Measurements from ENCODE around the gene FKBP2. TPM values are rescaled to one million over a fixed set of nuclear protein-coding genes. Genes with fewer than 3 reads are reported as not detected.

Gene FKBP2
- total and polyA plus RNA-seq, 4 experiments from 2014 or later = 41.4 to 107 (median 76.3) TPM

DNA sequence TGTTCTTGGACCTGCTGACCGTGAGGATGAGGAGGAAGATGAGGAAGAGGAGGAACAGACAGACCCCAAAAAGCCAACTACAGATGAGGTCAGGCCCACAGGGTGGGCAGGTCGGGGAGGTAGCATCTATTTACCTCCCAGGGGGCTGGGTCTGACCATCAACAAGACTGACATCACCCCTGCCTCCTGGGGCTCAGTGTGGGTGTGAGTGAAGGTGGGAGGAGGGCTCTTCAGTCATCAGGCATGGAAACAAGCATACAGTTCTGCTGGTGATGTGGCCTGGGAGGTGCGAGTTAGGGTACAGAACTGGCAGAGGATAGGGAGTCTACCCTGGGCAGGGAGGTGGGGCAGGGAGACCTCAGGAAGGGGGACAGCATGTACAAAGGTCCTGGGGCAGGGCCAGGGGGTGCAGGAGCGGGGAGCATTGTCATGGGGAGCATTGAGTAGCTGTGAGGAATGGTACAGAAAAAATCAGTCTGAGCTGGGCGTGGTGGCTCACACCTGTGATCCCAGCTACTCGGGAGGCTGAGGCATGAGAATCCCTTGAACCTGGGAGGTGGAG, 19.3 kb downstream of the FKBP2 start:
- peaks cover 8% of the 10 kb centered on the region for H3K36me3 ChIP-seq (ENCODE audit: insufficient read depth, low read length)
- ChIA-PET POLR2A (ENCODE audit: partially characterized antibody) (interaction anchor here (1.0 to 1.6 kb wide), 2 partner anchors 10 to 53 kb away, joined by 3 to 7 read pairs; partner anchors contain the start of gene FERMT3), CTCF (ENCODE audit: partially characterized antibody) (interaction anchor here (0.8 to 1.9 kb wide), 2 partner anchors 9 to 11 kb away, joined by 3 to 5 read pairs; partner anchors contain the start of gene PLCB3)
- peak overlapping the region in 2 of 7 donors; percentile 12 to 37 for H3K27ac Mint-ChIP-seq
- H3K4me1 ChIP-seq (ENCODE audit: insufficient read depth, low read length) = no peaks in the 10 kb centered on the region
- H3K4me3 ChIP-seq (ENCODE audit: low read length in 2 of 2) = no peak overlapping the region
- intact Hi-C loops (cut with micrococcal nuclease) = no loop called here
- H3K4me3 Mint-ChIP-seq = no peak overlapping the region
- no peak for DNase-seq
- no peaks in the 10 kb centered on the region for H3K9me3 Mint-ChIP-seq
- H3K27ac ChIP-seq (ENCODE audit: low read depth, low read length) = no peak overlapping the region
- H3K27me3 ChIP-seq (ENCODE audit: insufficient read depth, low read length) = no peaks in the 10 kb centered on the region
- peaks cover 10 to 13% of the 10 kb centered on the region in 2 donors for H3K36me3 Mint-ChIP-seq
- H3K27me3 Mint-ChIP-seq = no peaks in the 10 kb centered on the region
- peaks cover 1 to 8% (median 5%) of the 10 kb centered on the region in 4 donors for H3K4me1 Mint-ChIP-seq
- no peaks in the 10 kb centered on the region for H3K9me3 ChIP-seq (ENCODE audit: control insufficient read depth in 1 of 2, low read length in 2 of 2)

DNA sequence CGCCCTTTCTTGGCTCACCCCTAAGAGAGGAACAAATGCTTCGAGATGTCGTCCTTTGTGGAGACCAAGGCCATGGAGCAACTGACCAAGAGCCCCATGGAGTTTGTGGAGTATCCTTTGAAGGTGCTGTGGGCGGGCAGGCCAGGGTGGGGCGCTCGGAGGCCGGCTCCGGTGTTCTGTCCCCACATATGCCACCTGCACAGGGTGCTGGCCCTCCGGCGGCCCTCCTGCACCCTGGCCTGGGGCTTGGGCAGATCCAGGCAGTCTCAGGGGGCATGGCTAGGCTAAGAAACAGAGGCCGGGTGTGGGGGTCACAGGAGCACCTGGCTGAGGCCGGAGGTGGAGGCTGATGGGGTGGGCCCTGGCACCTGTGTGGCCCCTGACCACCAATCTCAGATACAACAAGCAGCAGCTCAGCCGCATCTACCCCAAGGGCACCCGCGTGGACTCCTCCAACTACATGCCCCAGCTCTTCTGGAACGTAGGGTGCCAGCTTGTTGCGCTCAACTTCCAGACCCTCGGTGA, 20.7 kb downstream of the FKBP2 start:
- H3K4me3 ChIP-seq (ENCODE audit: low read length in 2 of 2) = no peak overlapping the region
- peaks cover 1 to 8% (median 5%) of the 10 kb centered on the region in 4 donors for H3K4me1 Mint-ChIP-seq
- no peaks in the 10 kb centered on the region for H3K27me3 Mint-ChIP-seq
- no peaks in the 10 kb centered on the region for H3K27me3 ChIP-seq (ENCODE audit: insufficient read depth, low read length)
- peaks cover 10 to 12% of the 10 kb centered on the region in 2 donors for H3K36me3 Mint-ChIP-seq
- H3K4me1 ChIP-seq (ENCODE audit: insufficient read depth, low read length) = no peaks in the 10 kb centered on the region
- H3K27ac ChIP-seq (ENCODE audit: low read depth, low read length) = no peak overlapping the region
- peaks cover 5% of the 10 kb centered on the region for H3K36me3 ChIP-seq (ENCODE audit: insufficient read depth, low read length)
- no peak for DNase-seq
- POLR2A ChIA-PET (ENCODE audit: partially characterized antibody) = interaction anchor here (1.6 kb wide), 1 partner anchor 8 kb away, joined by 7 read pairs; no protein-coding TSS in a partner anchor
- no peaks in the 10 kb centered on the region for H3K9me3 ChIP-seq (ENCODE audit: control insufficient read depth in 1 of 2, low read length in 2 of 2)
- H3K9me3 Mint-ChIP-seq = no peaks in the 10 kb centered on the region
- H3K27ac Mint-ChIP-seq = no peak overlapping the region
- CTCF ChIA-PET (ENCODE audit: partially characterized antibody) = interaction anchor here (1.6 to 1.9 kb wide), 2 partner anchors 10 to 43 kb away, joined by 4 to 5 read pairs; partner anchors contain the start of gene PLCB3
- no peak overlapping the region for H3K4me3 Mint-ChIP-seq
- intact Hi-C loops (cut with micrococcal nuclease) = no loop called here

DNA sequence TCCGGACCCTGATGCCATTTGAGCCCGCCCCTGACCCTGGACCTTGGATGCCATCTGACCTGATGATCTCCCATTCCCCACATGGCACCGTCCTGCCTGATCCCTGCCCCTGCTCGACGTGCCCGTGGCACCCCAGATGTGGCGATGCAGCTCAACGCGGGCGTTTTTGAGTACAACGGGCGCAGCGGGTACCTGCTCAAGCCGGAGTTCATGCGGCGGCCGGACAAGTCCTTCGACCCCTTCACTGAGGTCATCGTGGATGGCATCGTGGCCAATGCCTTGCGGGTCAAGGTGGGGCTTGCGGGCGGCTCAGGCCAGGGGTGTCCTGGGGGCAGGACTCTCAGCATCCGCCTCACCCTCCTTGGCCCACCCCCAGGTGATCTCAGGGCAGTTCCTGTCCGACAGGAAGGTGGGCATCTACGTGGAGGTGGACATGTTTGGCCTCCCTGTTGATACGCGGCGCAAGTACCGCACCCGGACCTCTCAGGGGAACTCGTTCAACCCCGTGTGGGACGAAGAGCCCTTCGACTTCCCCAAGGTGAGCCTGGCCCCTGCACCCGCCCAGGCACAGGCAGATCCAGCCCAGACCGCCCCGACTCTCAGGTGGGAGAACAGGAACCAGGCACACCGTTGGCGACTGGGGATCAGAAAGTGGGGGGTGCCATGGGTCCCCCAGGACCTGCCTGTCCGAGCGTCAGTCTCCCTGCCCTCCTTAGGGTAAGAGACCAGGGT, 21.5 kb downstream of the FKBP2 start:
- peaks cover 10% of the 10 kb centered on the region in 2 donors for H3K36me3 Mint-ChIP-seq
- H3K27ac ChIP-seq (ENCODE audit: low read depth, low read length) = no peak overlapping the region
- H3K4me1 ChIP-seq (ENCODE audit: insufficient read depth, low read length) = no peaks in the 10 kb centered on the region
- no peak overlapping the region for H3K4me3 Mint-ChIP-seq
- H3K27me3 ChIP-seq (ENCODE audit: insufficient read depth, low read length) = no peaks in the 10 kb centered on the region
- peaks cover 5% of the 10 kb centered on the region for H3K36me3 ChIP-seq (ENCODE audit: insufficient read depth, low read length)
- H3K9me3 Mint-ChIP-seq = no peaks in the 10 kb centered on the region
- H3K4me1 Mint-ChIP-seq = peaks cover 1 to 8% (median 5%) of the 10 kb centered on the region in 4 donors
- no peak overlapping the region for H3K27ac Mint-ChIP-seq
- POLR2A ChIA-PET (ENCODE audit: partially characterized antibody) = no interaction called here
- H3K4me3 ChIP-seq (ENCODE audit: low read length in 2 of 2) = no peak overlapping the region
- CTCF ChIA-PET (ENCODE audit: partially characterized antibody) = interaction anchor here (0.8 to 3.6 kb wide), 5 partner anchors 8 to 42 kb away, joined by 3 to 16 read pairs (median 4); partner anchors contain the start of gene PLCB3
- DNase-seq = no peak
- H3K27me3 Mint-ChIP-seq = no peaks in the 10 kb centered on the region
- H3K9me3 ChIP-seq (ENCODE audit: control insufficient read depth in 1 of 2, low read length in 2 of 2) = no peaks in the 10 kb centered on the region
- intact Hi-C loops (cut with micrococcal nuclease) = no loop called here

DNA sequence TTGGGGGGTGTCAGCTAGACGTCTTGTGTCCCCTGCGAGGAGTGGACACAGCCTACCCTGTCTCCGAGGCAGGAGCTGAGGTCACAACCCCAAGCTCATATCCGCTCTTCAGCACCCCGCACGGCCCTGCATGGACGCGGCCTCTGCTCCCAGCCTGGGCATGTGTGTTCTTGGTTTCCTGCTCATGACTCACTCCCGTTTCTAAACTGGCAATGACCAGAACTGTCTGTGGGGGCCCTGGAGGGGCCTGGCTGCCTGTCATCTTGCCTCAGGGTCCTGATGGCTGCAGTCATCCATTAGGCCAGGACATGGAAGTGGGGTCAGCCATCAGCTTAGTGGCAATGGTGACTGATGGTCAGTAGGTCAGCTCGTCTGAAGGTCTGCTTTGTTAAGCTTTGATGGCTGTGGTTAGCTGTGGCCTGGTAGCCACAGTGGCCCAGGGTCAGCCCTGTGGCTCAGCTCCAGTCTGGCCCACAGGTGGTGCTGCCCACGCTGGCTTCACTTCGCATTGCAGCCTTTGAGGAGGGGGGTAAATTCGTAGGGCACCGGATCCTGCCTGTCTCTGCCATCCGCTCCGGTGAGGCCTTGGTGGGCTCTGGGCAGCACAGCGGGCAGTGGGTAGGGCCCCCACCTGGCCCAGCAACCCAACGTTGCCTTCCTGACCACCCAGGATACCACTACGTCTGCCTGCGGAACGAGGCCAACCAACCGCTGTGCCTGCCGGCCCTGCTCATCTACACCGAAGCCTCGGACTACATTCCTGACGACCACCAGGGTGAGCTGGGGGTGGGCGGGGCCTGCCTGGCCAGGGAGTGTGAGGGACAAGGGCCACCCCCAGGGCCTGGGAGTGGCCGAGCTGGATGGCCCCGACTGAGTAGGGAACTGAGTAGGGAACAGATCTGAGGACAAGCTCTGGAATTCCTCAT, 22.4 kb downstream of the FKBP2 start:
- ChIA-PET POLR2A (ENCODE audit: partially characterized antibody) (interaction anchor here (1.9 kb wide), 1 partner anchor 58 kb away, joined by 8 read pairs; the partner anchor contains the start of gene FERMT3), CTCF (ENCODE audit: partially characterized antibody) (interaction anchor here (0.6 to 3.6 kb wide), 6 partner anchors 9 to 627 kb away, joined by 3 to 16 read pairs (median 4); partner anchors contain the start of gene PLCB3)
- Mint-ChIP-seq H3K4me3 (peak overlapping the region in 1 of 8 donors; percentile 45), H3K27ac (peak overlapping the region in 1 of 7 donors; percentile 60), H3K4me1 (peaks cover 2 to 14% (median 8%) of the 10 kb centered on the region in 4 donors), H3K9me3 (no peaks in the 10 kb centered on the region), H3K27me3 (no peaks in the 10 kb centered on the region), H3K36me3 (peaks cover 6 to 10% of the 10 kb centered on the region in 2 donors)
- H3K4me1 ChIP-seq (ENCODE audit: insufficient read depth, low read length) = peaks cover 6% of the 10 kb centered on the region
- intact Hi-C loops (cut with micrococcal nuclease) = no loop called here
- no peaks in the 10 kb centered on the region for H3K9me3 ChIP-seq (ENCODE audit: control insufficient read depth in 1 of 2, low read length in 2 of 2)
- H3K27ac ChIP-seq (ENCODE audit: low read depth, low read length) = no peak overlapping the region
- DNase-seq = no peak
- no peak overlapping the region for H3K4me3 ChIP-seq (ENCODE audit: low read length in 2 of 2)
- H3K27me3 ChIP-seq (ENCODE audit: insufficient read depth, low read length) = no peaks in the 10 kb centered on the region
- peaks cover 5% of the 10 kb centered on the region for H3K36me3 ChIP-seq (ENCODE audit: insufficient read depth, low read length)

DNA sequence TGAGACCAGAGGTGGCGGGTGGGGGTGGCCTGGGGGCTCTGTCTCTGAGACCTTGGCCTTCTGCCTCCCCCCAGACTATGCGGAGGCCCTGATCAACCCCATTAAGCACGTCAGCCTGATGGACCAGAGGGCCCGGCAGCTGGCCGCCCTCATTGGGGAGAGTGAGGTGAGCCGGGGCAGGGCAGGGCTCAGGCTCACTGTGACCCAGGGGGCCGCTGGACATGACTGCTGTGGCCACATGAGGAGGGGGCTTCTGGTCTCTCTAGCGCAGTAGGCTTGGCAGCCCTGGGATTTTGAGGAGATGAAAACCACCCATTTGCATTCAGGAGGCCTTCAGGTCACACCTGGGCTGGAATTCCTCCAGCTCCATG, 23.0 kb downstream of the FKBP2 start:
- Histone ChIP-seq H3K36me3 (ENCODE audit: insufficient read depth, low read length) (peaks cover 5% of the 10 kb centered on the region), H3K4me3 (ENCODE audit: low read length in 2 of 2) (no peak overlapping the region), H3K9me3 (ENCODE audit: control insufficient read depth in 1 of 2, low read length in 2 of 2) (no peaks in the 10 kb centered on the region), H3K27ac (ENCODE audit: low read depth, low read length) (no peak overlapping the region), H3K27me3 (ENCODE audit: insufficient read depth, low read length) (no peaks in the 10 kb centered on the region), H3K4me1 (ENCODE audit: insufficient read depth, low read length) (peaks cover 13% of the 10 kb centered on the region)
- Mint-ChIP-seq H3K4me1 (peaks cover 6 to 20% (median 13%) of the 10 kb centered on the region in 4 donors), H3K9me3 (no peaks in the 10 kb centered on the region), H3K27ac (no peak overlapping the region), H3K27me3 (no peaks in the 10 kb centered on the region), H3K4me3 (no peak overlapping the region), H3K36me3 (peaks cover 8 to 10% of the 10 kb centered on the region in 2 donors)
- ChIA-PET POLR2A (ENCODE audit: partially characterized antibody) (interaction anchor here (1.3 to 1.9 kb wide), 2 partner anchors 38 to 58 kb away, joined by 3 to 8 read pairs; partner anchors contain the start of genes FERMT3, NUDT22 and TRPT1), CTCF (ENCODE audit: partially characterized antibody) (interaction anchor here (0.6 to 3.6 kb wide), 4 partner anchors 13 to 626 kb away, joined by 4 to 16 read pairs (median 6); partner anchors contain the start of gene PLCB3)
- DNase-seq = no peak
- intact Hi-C loops (cut with micrococcal nuclease) = no loop called here

DNA sequence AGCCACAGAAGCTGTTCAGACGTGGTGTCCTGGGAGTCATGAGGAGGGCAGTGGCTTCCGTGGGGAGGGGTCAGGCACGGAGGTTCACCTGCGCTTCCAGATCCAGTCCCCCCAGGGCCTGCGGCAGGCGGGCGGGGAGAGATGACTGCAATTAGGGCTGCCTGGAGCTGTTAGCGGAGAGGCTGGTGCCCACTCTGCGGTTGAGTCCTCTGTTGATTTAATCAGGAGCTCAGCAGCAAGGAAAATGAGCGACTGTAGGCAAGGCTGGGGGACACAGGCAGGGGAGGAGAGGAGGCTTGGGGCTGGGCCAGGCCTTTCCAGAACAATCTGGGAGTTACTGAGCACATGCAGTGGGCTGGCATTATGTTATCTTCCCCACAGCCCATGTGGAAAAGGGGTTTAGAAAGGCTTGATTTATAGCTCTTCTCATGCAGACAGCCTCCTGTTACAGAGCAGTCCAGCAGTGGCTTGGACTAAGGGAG, 23.5 kb downstream of the FKBP2 start:
- Mint-ChIP-seq H3K4me1 (peaks cover 8 to 22% (median 14%) of the 10 kb centered on the region in 4 donors), H3K27me3 (no peaks in the 10 kb centered on the region), H3K36me3 (peaks cover 7 to 8% of the 10 kb centered on the region in 2 donors), H3K4me3 (no peak overlapping the region), H3K9me3 (no peaks in the 10 kb centered on the region), H3K27ac (no peak overlapping the region)
- DNase-seq = no peak
- H3K4me1 ChIP-seq (ENCODE audit: insufficient read depth, low read length) = peaks cover 15% of the 10 kb centered on the region
- H3K4me3 ChIP-seq (ENCODE audit: low read length in 2 of 2) = no peak overlapping the region
- H3K36me3 ChIP-seq (ENCODE audit: insufficient read depth, low read length) = peaks cover 5% of the 10 kb centered on the region
- no peaks in the 10 kb centered on the region for H3K9me3 ChIP-seq (ENCODE audit: control insufficient read depth in 1 of 2, low read length in 2 of 2)
- ChIA-PET POLR2A (ENCODE audit: partially characterized antibody) (interaction anchor here (1.3 to 1.9 kb wide), 4 partner anchors 18 to 59 kb away, joined by 3 to 8 read pairs (median 4); partner anchors contain the start of genes FERMT3, NUDT22, PPP1R14B and PRDX5), CTCF (ENCODE audit: partially characterized antibody) (interaction anchor here (0.6 to 3.6 kb wide), 6 partner anchors 13 to 626 kb away, joined by 3 to 16 read pairs (median 4); partner anchors contain the start of gene PLCB3)
- H3K27me3 ChIP-seq (ENCODE audit: insufficient read depth, low read length) = no peaks in the 10 kb centered on the region
- intact Hi-C loops (cut with micrococcal nuclease) = no loop called here
- H3K27ac ChIP-seq (ENCODE audit: low read depth, low read length) = no peak overlapping the region

Measured in CD4-positive, alpha-beta memory T cell (primary cell).